Fibroblast of skin of left biceps (primary cell): ENCODE results near the gene ZNF714.

Experiments
- DNase-seq, 2 experiments: peaks; one replicate each; pipeline ENCODE4 v3.0.0-alpha.2; 2013; ENCODE audit warnings: low read depth in 2 of 2

The ZNF714 gene

DNA sequence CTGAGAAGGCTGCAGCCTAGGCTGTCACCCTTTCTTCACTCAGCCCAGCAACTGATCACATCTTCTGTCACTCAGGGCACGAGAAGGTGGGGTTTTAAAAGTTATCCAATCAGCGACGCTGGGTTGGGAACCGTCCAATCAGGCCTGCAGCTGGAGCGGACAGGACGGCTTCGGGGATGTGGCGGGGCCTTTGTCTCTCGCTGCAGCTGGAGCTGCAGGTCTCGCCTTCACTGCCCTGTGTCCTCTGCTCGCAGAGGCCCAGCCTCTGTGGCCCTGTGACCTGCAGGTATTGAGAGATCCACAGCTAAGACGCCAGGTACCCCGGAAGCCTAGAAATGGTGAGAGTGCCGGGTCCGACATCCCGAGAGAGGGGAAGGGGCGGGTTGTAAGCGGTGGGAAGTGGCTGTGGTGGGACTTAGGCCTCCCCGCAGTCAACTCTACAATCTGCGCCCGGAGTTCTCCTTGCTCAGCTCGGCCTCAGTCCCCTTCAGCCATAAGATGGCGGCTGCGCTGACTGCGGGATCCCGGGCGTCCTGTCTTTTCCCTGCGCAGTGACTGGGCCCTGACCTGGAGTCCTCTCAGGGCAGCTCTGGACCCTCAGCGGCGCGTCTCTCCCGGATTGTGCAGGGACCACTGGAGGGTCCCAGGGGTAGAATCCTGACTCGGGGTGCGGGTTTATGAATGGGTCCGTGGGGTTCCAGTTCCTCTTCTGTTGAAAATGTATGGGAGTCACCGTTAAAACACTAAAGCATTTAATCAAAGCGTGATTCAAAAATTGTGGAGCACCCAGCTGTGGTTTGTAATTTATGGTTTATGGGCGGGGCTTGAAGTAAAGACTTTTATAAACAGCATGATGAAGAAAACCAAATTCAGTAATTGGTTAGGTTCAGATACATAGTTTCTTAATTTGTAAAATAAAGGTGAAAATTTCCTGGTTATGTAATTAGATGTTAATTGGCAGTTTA is at the start of gene ZNF714:
Gene ZNF714 (plus strand): TSS at position 193 of the 965 bp plus-strand sequence. CDS start 16,066 bp downstream, outside the sequence.
- peak; percentile 72 to 79 for DNase-seq

DNA sequence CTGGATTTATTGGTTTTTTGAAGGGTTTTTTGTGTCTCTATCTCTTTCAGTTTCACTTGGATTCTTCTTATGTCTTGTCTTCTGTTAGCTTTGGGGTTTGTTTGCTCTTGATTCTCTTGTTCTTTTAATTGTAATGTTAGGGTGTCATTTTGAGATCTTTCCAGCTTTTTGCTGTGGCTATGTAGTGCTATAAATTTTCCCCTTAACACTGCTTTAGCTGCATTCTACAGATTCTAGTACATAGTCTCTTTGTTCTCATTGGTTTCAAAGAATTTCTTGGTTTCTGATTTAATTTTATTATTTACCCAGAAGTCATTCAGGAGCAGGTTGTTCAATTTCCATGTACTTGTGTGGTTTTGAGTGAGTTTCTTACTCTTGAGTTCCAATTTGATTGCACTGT is 37.0 kb upstream of the ZNF714 start:
- DNase-seq = no peak

DNA sequence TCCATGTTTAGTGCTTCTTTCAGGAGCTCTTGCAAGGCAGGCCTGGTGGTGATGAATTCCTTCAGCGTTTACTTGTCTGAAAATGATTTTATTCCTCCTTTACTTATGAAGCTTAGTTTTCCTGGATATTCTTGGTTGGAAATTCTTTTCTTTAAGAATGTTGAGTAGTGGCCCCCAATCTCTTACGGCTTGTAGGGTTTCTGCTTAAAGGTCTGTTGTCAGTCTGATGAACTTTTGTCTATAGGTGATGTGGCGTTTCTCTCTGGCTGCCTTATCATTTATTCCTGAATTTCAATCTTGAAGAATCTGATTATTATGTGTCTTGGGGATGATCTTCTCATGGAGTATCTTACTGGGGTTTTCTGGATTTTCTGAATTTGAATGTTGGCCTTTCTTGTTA is 35.5 kb upstream of the ZNF714 start:
- no peak for DNase-seq

DNA sequence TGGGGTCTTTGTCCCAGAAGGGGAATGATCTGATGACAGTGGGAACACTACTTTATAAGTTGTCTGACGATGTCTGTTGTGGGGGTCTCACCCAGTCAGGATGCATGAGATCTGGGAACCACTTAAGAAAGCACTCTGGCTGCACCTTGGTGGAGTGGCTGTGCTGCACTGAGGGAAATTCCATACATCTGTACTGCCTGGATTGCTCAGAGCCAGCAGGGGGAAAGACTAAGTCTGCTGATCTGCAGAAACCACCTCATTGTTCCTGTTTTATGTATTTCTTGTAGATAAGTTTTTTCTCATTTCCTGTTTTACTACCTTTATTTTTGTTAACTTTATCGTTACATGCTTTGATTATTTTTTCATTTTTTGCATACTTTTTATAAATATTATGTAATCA is 34.3 kb upstream of the ZNF714 start:
- DNase-seq = no peak

DNA sequence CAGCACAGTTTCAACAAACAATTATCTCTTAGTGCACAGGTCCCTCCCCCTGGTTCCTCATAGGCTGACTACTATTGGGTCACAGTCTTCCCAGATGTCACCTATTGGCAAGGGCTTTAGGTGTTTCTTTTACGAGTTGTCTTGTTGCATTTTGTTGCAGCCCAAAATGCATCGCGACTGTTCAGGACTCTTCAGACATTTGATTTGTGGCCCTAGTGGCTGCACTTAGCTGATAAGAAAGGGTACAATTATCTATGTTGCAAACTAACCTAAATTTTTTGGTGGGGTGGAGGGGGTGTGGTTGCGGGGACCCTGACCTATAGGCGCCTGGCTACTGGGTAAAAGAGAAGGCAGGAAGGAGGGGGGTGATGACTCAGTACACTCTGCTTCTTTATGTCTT is 29.1 kb upstream of the ZNF714 start:
- DNase-seq = no peak

DNA sequence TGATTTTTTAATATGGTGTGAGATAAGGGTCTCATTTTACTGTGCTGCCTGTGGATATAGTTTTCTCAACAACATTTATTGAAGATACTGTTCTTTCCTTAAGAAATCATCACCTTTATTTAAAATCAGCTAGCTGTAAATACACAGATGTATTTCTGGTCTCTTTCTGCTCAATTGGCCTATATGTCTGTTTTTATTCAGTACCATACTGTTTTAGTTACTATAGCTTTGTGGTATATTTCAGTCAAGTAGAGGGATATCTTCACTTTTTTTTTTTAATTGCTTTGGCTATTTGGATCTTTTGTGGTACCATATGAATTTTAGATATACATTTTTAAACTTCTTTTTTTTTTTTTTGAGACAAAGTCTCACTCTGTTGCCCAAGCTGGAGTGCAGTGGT is 16.7 kb upstream of the ZNF714 start:
- no peak for DNase-seq

DNA sequence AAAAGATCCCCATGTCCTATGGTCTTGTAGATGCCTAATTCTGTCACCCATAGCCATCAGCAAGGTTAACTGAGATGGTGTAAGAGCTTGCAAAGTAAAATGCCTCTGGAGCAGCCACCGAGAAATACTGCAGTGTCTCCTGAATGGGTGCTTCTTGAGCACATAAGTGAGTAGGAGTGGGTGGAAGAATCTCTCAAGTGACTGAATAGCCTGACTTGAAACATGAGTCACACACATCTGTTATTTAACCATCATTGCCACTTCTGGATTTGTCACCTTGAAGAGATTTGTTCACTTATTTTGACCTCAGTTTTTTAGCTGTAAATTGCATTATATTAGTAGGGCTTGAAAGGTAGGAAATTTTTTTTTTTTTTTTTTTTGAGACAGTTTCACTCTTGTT is 2.3 kb downstream of the ZNF714 start:
- no peak for DNase-seq

DNA sequence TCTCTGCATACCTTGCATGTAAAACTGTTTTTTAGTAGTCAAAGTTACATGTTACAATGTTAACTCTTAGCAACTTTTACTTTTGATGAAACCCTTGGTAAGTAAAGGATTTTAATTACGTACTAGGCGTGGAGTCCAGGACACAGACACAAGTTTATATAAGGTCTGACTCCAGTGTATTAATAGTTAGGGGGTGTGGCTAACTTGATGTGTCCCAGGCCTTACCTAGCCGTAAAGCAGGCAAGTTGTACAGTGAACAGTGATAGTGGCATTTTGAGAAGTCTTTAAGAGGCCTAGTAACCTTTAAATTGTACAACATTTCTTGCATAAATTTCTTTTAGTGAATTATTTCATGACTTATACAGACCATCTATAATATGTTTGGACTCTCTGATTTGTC is 5.9 kb downstream of the ZNF714 start:
- DNase-seq = no peak

DNA sequence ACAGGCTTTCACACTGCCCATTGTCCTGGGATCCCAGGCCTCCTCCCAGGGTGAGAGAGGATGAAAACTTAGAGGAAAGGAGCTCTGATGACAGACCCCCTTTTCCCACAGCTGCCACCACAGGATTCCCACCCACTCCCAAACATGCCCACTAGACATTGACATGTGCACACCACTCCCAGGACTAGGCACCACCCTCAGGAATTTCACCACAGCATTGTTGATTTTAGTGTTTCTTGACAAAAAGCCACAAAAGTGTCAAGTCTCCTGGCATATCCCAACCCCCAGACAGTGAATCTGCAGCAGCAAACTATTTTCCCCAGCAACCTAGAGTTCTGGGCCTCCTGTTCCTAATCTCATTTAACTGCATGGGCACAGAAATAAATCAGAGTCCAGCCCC is 10.1 kb downstream of the ZNF714 start:
- DNase-seq = no peak

DNA sequence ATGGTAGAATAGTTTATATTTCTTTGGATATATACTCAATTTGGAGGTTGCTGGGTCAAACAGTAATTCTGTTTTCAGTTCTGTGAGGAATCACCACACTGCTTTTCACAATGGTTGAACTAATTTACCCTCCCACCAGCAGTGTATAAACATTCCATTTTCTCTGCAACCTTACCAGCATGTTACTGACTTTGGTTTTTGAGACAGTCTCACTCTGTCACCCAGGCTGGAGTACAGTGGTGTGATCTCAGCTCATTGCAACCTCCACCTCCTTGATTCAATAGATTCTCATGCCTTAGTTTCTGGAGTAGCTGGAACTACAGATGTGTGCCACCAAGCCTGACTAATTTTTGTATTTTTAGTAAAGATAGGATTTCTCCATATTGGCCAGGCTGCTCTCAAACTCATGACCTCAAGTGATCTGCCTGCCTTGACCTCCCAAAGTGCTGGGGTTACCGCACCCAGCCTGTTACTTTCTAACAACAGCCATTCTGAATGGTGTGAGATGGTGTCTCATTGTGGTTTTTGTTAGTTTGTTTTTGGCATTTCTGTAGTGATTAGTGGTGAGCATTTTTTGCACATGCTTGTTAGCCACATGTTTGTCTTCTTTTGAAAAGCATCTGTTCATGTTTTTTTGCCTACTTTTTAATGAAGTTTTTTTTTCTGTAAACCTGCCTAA is 12.5 kb downstream of the ZNF714 start:
- no peak for DNase-seq

DNA sequence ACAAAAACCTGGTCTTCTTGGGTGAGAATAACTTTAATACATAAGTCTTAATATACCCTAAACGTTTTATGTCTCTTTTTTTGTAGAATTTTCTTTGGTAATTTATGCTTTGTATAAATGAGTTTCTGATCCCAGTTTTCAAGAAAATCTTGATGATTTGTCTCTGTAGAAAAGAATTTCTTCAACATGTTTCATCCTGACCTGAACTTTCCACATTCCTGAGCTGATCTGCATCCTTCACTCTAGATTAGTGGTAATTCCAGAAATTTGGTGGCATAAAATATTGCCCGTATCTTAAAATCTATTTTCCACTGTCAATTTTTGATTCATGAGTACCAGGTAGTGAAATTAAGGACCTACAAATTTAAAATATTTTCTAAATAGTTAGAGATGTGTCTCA is 16.3 kb downstream of the ZNF714 start:
- DNase-seq = no peak

DNA sequence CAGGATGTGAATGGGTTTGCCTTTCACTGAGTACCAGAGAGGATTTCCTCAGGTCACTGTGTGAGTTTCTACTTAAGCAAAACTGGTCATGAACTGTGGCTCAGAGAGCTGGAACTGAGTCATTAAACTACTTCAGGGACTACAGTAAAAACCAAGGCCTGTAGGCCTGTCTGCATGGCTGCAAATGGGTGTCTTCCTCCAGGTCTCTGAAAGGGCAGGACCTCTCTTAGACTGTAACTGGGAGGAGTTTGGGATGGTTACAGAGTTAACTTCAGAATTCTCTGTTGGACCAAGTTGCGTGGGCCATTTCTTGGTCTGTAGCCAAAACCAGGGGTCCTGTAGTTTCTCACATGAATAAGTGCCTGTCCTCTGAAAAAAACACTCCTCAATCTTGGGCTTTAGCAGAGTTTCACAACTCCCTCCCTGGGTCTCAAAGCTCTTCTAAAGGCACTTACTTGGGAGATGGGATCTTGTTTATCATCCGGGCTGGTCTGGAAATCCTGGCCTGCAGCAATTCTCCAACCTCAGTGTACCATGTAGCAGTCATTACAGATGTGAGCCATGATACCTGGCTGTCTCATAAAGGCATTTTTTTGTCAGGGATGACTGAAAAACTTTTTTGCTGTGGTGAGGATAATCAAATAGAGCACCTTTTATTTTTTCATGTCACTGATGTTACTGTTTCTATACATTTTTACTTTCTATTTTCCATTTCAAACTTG is 19.7 kb downstream of the ZNF714 start:
- no peak for DNase-seq

DNA sequence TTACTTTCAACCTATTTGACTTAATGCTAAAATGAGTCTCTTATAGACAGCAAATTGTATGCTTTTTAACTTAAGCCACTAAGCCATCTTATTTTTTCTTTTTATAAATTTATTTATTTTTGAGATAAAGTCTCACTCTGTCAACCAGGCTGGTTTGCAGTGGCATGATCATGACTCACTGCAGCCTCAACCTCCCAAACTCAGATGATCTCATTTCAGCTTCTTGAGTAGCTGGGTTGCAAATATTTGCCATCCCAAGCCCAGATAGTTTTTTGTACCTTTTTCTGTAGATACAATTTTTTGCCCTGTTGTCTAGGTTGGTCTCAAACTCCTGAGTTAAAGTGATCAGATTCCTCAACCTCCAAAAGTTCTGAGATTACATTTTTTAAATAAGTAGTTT is 27.1 kb downstream of the ZNF714 start:
- no peak for DNase-seq

DNA sequence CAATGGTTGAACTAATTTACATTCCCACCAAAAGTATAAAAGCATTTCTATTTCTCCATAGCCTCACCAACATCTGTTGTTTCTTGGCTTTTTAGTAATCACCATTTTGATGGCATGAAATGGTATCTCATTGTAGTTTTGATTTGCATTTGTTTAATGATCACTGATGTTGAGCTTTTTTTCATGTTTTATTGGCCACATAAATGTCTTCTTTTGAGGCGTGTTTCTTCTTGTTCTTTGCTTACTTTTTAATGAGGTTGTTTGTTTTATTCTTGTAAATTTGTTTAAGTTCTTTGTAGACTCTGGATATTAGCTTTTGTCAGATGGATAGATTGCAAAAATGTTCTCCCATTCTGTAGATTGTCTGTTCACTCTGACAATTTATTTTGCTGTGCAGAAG is 28.2 kb downstream of the ZNF714 start:
- no peak for DNase-seq

DNA sequence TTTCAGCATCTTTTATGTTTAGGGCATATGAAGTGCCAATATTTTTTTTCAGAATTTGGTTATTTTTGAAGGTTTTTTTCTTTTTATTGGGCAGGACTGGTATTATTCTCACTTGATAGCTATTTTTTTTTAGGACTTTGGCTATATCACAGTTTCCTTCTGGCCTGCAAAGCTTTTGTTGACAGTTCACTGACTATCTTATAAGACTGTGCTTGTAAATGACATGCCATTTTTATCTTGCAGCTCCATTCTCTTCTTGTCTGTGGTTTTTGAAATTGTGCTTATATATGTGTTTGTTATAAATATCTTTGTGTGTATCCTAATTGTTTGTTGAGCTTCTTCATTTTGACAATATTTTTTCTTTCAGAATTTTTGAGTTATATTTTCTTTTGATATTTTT is 33.4 kb downstream of the ZNF714 start:
- no peak for DNase-seq

DNA sequence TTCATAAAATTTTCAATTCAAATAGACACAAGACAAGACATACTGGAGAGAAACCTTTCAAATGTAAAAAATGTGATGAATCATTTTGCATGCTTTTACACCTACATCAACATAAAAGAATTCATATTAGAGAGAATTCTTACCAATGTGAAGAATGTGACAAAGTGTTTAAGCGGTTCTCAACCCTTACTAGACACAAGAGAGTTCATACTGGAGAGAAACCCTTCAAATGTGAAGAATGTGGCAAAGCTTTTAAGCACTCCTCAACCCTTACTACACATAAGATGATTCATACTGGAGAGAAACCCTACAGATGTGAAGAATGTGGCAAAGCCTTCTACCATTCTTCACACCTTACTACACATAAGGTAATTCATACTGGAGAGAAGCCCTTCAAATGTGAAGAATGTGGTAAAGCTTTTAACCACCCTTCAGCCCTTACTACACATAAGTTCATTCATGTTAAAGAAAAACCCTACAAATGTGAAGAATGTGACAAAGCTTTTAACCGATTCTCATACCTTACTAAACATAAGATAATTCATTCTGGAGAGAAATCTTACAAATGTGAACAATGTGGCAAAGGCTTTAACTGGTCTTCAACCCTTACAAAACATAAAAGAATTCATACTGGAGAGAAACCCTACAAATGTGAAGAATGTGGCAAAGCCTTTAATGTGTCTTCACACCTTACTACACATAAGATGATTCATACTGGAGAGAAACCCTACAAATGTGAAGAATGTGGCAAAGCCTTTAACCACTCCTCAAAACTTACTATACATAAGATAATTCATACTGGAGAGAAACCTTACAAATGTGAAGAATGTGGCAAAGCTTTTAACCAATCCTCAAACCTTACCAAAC is 35.3 kb downstream of the ZNF714 start:
- DNase-seq = no peak

DNA sequence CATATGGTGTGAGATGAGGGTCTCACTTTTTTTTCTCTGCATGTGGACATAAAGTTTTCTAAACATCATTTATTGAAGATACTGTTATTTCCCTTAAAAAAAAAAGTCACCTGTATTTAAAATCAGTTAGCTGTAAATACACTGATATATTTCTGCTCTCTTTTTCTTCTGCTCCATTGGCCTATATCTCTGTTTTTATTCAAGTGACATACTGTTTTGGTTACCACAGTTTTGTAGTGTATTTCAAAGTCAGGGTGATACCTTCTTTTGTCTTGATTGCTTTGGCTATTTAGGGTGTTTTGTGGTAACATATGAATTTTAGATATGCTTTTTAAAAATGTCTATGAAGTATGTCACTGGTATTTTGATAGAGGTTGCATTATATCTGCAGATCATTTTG is 44.1 kb downstream of the ZNF714 start:
- DNase-seq = no peak

DNA sequence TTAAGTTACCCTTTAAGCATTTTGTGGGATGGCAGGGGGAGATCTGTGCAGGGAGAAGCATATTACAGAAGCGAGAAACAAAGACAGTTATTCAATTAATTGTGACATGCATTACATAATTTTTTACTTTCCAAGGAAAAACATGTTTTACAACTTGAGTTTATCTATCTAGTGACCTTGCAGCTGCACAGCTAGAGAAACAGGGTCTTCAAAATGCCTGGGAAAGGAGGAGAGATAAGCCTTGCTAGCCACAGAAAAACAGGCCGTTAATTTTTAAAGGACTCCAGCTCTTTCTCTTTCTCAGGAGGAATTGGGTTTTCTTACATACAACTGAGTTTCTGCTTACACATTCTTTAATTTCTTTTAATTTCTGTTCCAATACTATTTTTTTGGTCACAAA is 45.0 kb downstream of the ZNF714 start:
- DNase-seq = no peak

DNA sequence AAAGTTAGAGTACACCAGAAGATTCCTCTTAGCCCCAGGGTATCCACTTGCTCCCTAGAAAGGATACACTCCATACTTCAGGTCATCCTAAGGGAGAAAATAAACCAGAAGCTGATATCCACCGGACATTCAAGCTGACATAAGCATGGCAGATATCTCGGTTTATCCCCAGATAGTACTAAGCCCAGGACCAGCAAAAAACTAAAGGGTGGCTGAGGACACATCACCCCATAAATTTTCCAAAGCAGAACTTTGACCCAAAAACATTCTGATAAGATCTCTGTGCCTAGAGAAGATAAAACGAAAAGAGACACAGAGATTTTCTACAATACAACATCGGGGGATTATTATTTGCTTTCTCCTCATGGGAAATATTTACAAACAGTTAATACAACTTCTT is 45.9 kb downstream of the ZNF714 start:
- no peak for DNase-seq

DNA sequence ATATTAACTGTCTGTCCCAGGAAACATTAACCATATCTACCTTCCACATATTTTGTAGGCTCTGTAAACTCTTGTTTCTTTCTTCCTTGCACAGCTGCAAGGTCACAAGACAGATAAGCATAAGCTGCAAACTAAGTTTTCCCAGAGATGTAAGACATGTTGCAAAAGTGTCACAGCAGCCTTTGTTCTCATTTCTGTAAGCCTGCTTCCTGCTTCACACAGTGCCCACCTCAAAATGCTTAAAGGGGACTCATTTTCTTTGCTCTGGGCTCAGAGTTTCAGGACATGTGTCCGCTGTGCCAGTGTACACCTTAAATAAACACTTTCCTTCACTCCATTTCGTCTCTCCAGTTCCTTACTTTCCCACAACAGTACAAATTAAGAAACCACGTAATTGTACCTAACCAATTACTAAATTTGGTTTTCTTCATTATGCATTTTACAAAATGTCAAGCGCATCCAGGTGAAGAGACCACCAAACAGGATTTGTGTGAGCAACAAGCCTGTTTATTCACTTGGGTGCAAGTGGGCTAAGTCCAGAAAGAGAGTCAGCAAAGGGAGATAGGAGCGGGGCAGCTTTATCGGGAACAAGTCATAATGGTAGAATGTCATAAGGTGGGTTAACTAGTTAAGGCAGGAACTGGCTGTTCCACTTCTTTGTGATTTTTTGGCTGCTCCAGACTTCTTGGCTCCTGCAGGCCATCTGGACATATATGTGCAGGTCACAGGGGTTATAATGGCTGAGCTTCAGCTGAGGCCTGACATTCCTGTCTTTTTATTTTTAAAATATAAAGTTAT is 47.1 kb downstream of the ZNF714 start:
- DNase-seq = no peak
